H9 (cell line): ENCODE measurements around the gene NFIX. TPM values are rescaled to one million over a fixed set of nuclear protein-coding genes. Genes with fewer than 3 reads are reported as not detected.

Experiments used
- DNase-seq: peaks from one replicate; pipeline ENCODE4 v3.0.0-alpha.2; 2017
- H2AFZ ChIP-seq: one replicate; pipeline ENCODE4 v1.6.1; 2013; ENCODE audit warnings: mild to moderate bottlenecking, low read length, control low read depth, moderate library complexity
- H2AK5ac ChIP-seq: 2 replicates; pipeline ENCODE4 v1.6.1; 2013; ENCODE audit warnings: low read length, control low read depth, mixed read lengths; ENCODE audit not compliant: insufficient read length
- H2BK120ac ChIP-seq: one replicate; pipeline ENCODE4 v1.6.1; 2013; ENCODE audit warnings: low read depth, mild to moderate bottlenecking, low read length, control low read depth, inconsistent platforms; ENCODE audit not compliant: poor library complexity, severe bottlenecking
- H2BK12ac ChIP-seq: 2 replicates; pipeline ENCODE4 v1.6.1; 2013; ENCODE audit warnings: low read length, control low read depth, mixed read lengths, low read depth; ENCODE audit not compliant: insufficient read length
- H2BK15ac ChIP-seq: 2 replicates; pipeline ENCODE4 v1.6.1; 2013; ENCODE audit warnings: low read depth, low read length, control low read depth
- H2BK20ac ChIP-seq: one replicate; pipeline ENCODE4 v1.6.1; 2013; ENCODE audit warnings: low read depth, mild to moderate bottlenecking, low read length, control low read depth, inconsistent platforms; ENCODE audit not compliant: poor library complexity, severe bottlenecking
- H2BK5ac ChIP-seq: 2 replicates; pipeline ENCODE4 v1.6.1; 2013; ENCODE audit warnings: low read length, control low read depth, mixed read lengths; ENCODE audit not compliant: insufficient read length
- H3K14ac ChIP-seq: 2 replicates; pipeline ENCODE4 v1.6.1; 2013; ENCODE audit warnings: low read length, control low read depth; ENCODE audit not compliant: insufficient read depth
- H3K18ac ChIP-seq: 2 replicates; pipeline ENCODE4 v1.6.1; 2013; ENCODE audit warnings: low read depth, mild to moderate bottlenecking, mixed read lengths, low read length, control low read depth; ENCODE audit not compliant: insufficient read length
- H3K23ac ChIP-seq: 2 replicates; pipeline ENCODE4 v1.6.1; 2013; ENCODE audit warnings: low read length, control low read depth, mixed read lengths, low read depth; ENCODE audit not compliant: insufficient read length
- H3K23me2 ChIP-seq: 2 replicates; pipeline ENCODE4 v1.6.1; 2013; ENCODE audit warnings: low read depth, mild to moderate bottlenecking, mixed read lengths, low read length, control low read depth; ENCODE audit not compliant: insufficient read length, poor library complexity, severe bottlenecking
- H3K27ac ChIP-seq: 2 replicates; pipeline ENCODE4 v1.5.1; 2013; ENCODE audit warnings: low read length, control low read depth, mixed read lengths, low read depth; ENCODE audit not compliant: insufficient read length
- H3K27me3 ChIP-seq: 2 replicates; pipeline ENCODE4 v1.6.1; 2013; ENCODE audit warnings: low read length, control low read depth, inconsistent platforms; ENCODE audit not compliant: insufficient read depth
- H3K4ac ChIP-seq: 2 replicates; pipeline ENCODE4 v1.6.1; 2013; ENCODE audit warnings: low read depth, mild to moderate bottlenecking, control low read depth, inconsistent platforms, low read length, moderate library complexity
- H3K4me1 ChIP-seq: 2 replicates; pipeline ENCODE4 v1.6.1; 2013; ENCODE audit warnings: low read length, control low read depth, inconsistent platforms; ENCODE audit not compliant: insufficient read depth
- H3K4me2 ChIP-seq: 2 replicates; pipeline ENCODE4 v1.6.1; 2013; ENCODE audit warnings: low read length, control low read depth, mixed read lengths; ENCODE audit not compliant: insufficient read length, insufficient read depth
- H3K56ac ChIP-seq: 2 replicates; pipeline ENCODE4 v1.6.1; 2013; ENCODE audit warnings: low read depth, mild to moderate bottlenecking, mixed read lengths, low read length, control low read depth; ENCODE audit not compliant: insufficient read length
- H3K79me1 ChIP-seq: 2 replicates; pipeline ENCODE4 v1.6.1; 2013; ENCODE audit warnings: low read depth, mild to moderate bottlenecking, moderate library complexity, low read length, control low read depth, inconsistent platforms; ENCODE audit not compliant: insufficient read depth, poor library complexity, severe bottlenecking
- H3K79me2 ChIP-seq: 2 replicates; pipeline ENCODE4 v1.6.1; 2013; ENCODE audit warnings: low read length, control low read depth, inconsistent platforms; ENCODE audit not compliant: insufficient read depth
- H3K9ac ChIP-seq: 2 replicates; pipeline ENCODE4 v1.6.1; 2013; ENCODE audit warnings: low read length, control low read depth, mixed read lengths; ENCODE audit not compliant: insufficient read length; ENCODE audit errors: extremely low read depth
- H3K9me3 ChIP-seq: one replicate; pipeline ENCODE4 v1.6.1; 2013; ENCODE audit warnings: low read depth, low read length, inconsistent platforms; ENCODE audit not compliant: control insufficient read depth
- H3T11ph ChIP-seq: one replicate; pipeline ENCODE4 v1.6.1; 2013; ENCODE audit warnings: mild to moderate bottlenecking, low read length, control low read depth, inconsistent platforms
- H4K20me1 ChIP-seq: one replicate; pipeline ENCODE4 v1.6.1; 2013; ENCODE audit not compliant: control insufficient read depth, insufficient read length, insufficient read depth
- H4K5ac ChIP-seq: 2 replicates; pipeline ENCODE4 v1.6.1; 2013; ENCODE audit warnings: low read depth, mild to moderate bottlenecking, mixed read lengths, low read length, control low read depth; ENCODE audit not compliant: insufficient read length
- H4K8ac ChIP-seq: replicated peaks from 2 replicates; pipeline ENCODE4 v1.6.1; 2013; ENCODE audit warnings: low read length, control low read depth, mixed read lengths, low read depth; ENCODE audit not compliant: insufficient read length
- H4K91ac ChIP-seq: 2 replicates; pipeline ENCODE4 v1.6.1; 2013; ENCODE audit warnings: low read depth, mild to moderate bottlenecking, moderate library complexity, mixed read lengths, low read length, control low read depth; ENCODE audit not compliant: insufficient read length
- H3K27ac Mint-ChIP-seq, 3 experiments: 2 replicates in 2 of 3; 3 replicates in 1 of 3; pipeline ENCODE4 v1.8.0; 2020 to 2021; ENCODE audit warnings: mixed read lengths in 3 of 3, mild to moderate bottlenecking in 1 of 3, moderate library complexity in 1 of 3
- H3K27me3 Mint-ChIP-seq: 2 replicates; pipeline ENCODE4 v1.8.0; 2021; ENCODE audit warnings: low read depth, mild to moderate bottlenecking, moderate library complexity, mixed read lengths
- H3K36me3 Mint-ChIP-seq, 3 experiments: 2 replicates in 2 of 3; 3 replicates in 1 of 3; pipeline ENCODE4 v1.8.0; 2020 to 2021; ENCODE audit warnings: low read depth in 3 of 3, mixed read lengths in 3 of 3; ENCODE audit not compliant: insufficient read depth in 1 of 3
- H3K4me1 Mint-ChIP-seq, 2 experiments: 2 replicates each; pipeline ENCODE4 v1.8.0; 2020; ENCODE audit warnings: mixed read lengths in 2 of 2
- H3K4me3 Mint-ChIP-seq, 2 experiments: 2 replicates in 1 of 2; 3 replicates in 1 of 2; pipeline ENCODE4 v1.8.0; 2020 to 2021; ENCODE audit warnings: mild to moderate bottlenecking in 2 of 2, mixed read lengths in 2 of 2, moderate library complexity in 1 of 2
- H3K9me3 Mint-ChIP-seq, 2 experiments: 2 replicates in 1 of 2; 3 replicates in 1 of 2; pipeline ENCODE4 v1.8.0; 2020; ENCODE audit warnings: mild to moderate bottlenecking in 2 of 2, mixed read lengths in 2 of 2, moderate library complexity in 1 of 2
- CTCF ChIP-seq: fragments of 200-600 bp; sonication (generic); conservative IDR thresholded peaks from 3 replicates; pipeline ENCODE4 v1.8.0; 2021; ENCODE audit warnings: antibody characterized with exemption, mild to moderate bottlenecking
- WGBS: extraction: QIAGEN DNeasy Blood & Tissue Kit; methylation state at CpG from one replicate; pipeline ENCODE4 v1.1.7; 2013; ENCODE audit warnings: missing lambda C conversion rate, low lambda C conversion rate, mixed read lengths; ENCODE audit not compliant: insufficient read length; ENCODE audit errors: extremely low coverage; 5-methylcytosine and 5-hydroxymethylcytosine counted together
- total RNA-seq: library from RNA; stranded (reverse); gene quantifications from 2 replicates; pipeline ENCODE4 v1.2.1, GENCODE V29; 2021

The NFIX gene
- total RNA-seq, 1 experiment from 2014 or later: 0.31 TPM

- H3K14ac ChIP-seq: no peak overlapping the region
- H3K27me3 Mint-ChIP-seq: peaks cover 100% of the 10 kb centered on the region
- H3K9me3 ChIP-seq: no peaks in the 10 kb centered on the region
- H3K27ac ChIP-seq: no peak overlapping the region
- no peak overlapping the region for H2BK15ac ChIP-seq
- H3K18ac ChIP-seq: no peak overlapping the region
- H3K9me3 Mint-ChIP-seq: peaks cover 4 to 13% of the 10 kb centered on the region in 2 experiments
- no peak overlapping the region for H4K8ac ChIP-seq
- H3K4me3 Mint-ChIP-seq: peak overlapping the region in 1 of 2 experiments; percentile 43; a peak in 2 of 5 replicates
- H2BK20ac ChIP-seq: no peak overlapping the region
- H3K27me3 ChIP-seq: peaks cover 93% of the 10 kb centered on the region
- H3K36me3 Mint-ChIP-seq: no peaks in the 10 kb centered on the region
- peaks cover 5% of the 10 kb centered on the region for H3K23me2 ChIP-seq
- no peak overlapping the region for H3K9ac ChIP-seq
- no peak overlapping the region for H2AK5ac ChIP-seq
- H3K56ac ChIP-seq: no peak overlapping the region
- H3K79me1 ChIP-seq: no peaks in the 10 kb centered on the region
- H3K4me2 ChIP-seq: peak overlapping the region; percentile 12
- H3K23ac ChIP-seq: no peak overlapping the region
- H2BK120ac ChIP-seq: no peak overlapping the region
- H3K4ac ChIP-seq: no peak overlapping the region
- peaks cover 7% of the 10 kb centered on the region for H3K4me1 ChIP-seq
- no peak overlapping the region for H2BK5ac ChIP-seq
- no peak overlapping the region for H4K91ac ChIP-seq
- no peak for DNase-seq
- WGBS: no CpG with 5 or more reads among the region's 4 CpGs
- no peak overlapping the region for H3T11ph ChIP-seq
- no peak overlapping the region for H3K27ac Mint-ChIP-seq
- peaks cover 39 to 78% of the 10 kb centered on the region in 2 experiments for H3K4me1 Mint-ChIP-seq
- H4K20me1 ChIP-seq: peaks cover 2% of the 10 kb centered on the region
- H2AFZ ChIP-seq: no peak overlapping the region
- no peak overlapping the region for H2BK12ac ChIP-seq
- H4K5ac ChIP-seq: no peak overlapping the region
- no peak for TF ChIP-seq CTCF
- H3K79me2 ChIP-seq: no peaks in the 10 kb centered on the region
These were observed 19.6 kb downstream of the NFIX start for GRCh38 chr19:13014921-13015280.
